GM19463 (cell line): ENCODE measurements around the gene B3GAT1.
"Not testable (repeated sequence)": the region's sequence is repeated elsewhere in the genome, so short reads cannot be mapped to it uniquely, and the experiment has no call there.

Experiments used
- ATAC-seq: cut with Tn5 transposase; IDR thresholded peaks from one replicate; pipeline ENCODE4 v1.9.1; 2021; ENCODE audit warnings: mild to moderate bottlenecking, moderate library complexity; ENCODE audit not compliant: unreplicated experiment

The B3GAT1 gene, protein sequence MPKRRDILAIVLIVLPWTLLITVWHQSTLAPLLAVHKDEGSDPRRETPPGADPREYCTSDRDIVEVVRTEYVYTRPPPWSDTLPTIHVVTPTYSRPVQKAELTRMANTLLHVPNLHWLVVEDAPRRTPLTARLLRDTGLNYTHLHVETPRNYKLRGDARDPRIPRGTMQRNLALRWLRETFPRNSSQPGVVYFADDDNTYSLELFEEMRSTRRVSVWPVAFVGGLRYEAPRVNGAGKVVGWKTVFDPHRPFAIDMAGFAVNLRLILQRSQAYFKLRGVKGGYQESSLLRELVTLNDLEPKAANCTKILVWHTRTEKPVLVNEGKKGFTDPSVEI

DNA sequence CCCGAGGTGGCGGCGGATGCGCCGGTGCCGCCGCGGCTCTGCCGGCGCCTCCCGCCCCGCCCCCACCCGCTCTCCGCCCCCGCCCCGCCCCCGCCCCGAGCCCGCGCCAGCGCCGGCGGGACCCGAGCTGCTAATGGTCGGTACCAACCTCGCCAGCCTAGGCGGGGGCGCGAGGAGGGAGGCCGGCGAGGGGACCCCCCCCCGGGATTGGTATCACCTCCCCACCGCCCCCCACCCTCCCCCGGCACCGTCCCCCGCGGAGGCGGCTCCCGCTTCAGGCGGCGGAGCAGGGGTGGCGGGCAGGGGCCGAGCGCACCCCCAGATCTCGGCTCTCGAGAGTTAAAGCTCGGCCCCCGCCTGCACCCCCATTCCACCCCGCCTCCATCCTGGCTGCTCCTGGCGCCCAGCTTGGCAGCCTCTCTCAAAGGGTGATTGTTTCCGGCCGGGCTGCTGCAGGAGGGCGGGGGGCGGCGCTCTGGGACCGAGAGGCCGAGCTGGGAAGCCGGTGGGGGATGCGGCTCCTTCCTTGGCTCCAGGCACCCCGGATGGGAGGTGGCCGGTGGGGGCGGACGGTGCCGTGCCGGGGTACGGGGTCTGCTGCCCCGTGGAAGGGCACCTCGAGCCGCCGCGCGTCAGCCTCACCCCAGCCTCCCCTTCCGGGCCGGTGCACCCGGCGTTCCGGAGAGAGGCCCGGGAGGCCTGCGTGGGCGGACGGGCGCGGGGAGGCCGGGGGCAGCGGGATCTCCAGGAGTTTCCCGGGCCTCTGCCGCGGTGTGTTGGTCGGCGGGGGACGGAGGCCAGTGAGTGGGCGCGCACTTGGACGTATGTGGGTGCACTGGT lies at the start of gene B3GAT1:
B3GAT1 (minus strand) TSS at position 40 of the 840 bp plus-strand sequence. CDS start 24,583 bp downstream, outside the sequence.
- ATAC-seq, result no peak

DNA sequence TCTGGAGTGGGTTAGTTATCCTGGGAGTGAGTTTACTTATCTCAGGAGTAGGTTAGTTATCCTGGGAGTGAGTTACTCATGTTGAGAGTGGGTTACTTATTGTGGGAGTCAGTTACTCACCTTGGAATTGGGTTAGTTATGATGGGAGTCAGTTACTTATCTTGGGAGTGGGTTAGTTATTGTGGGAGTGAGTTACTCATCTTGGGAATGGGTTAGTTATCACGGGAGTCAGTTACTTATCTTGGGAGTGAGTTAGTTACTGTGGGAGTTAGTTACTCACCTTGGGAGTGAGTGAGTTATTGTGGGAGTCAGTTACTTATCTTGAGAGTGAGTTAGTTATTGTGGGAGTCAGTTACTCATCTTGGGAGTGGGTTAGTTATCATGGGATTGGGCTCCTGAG lies 49.6 kb upstream of the B3GAT1 start:
- ATAC-seq, result no peak

DNA sequence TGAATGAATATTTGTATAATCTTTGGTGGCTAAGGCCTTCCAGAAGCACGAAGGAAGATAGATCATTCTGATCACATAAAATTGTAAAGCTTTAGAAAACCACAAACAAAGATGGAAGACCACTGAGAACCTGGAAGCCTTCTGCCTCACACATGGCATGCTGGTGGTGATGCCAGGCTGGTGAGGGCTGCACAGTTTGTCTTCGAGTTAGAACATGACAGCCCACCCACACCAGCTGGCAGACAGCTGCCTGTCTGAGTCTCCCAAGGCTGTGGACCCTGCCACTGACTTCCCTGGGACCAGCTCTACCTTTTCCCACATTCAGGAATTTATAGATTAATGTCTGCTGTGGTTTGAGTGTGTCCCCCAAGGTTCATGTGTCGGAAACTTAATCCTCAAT lies 48.8 kb upstream of the B3GAT1 start:
- no peak for ATAC-seq

DNA sequence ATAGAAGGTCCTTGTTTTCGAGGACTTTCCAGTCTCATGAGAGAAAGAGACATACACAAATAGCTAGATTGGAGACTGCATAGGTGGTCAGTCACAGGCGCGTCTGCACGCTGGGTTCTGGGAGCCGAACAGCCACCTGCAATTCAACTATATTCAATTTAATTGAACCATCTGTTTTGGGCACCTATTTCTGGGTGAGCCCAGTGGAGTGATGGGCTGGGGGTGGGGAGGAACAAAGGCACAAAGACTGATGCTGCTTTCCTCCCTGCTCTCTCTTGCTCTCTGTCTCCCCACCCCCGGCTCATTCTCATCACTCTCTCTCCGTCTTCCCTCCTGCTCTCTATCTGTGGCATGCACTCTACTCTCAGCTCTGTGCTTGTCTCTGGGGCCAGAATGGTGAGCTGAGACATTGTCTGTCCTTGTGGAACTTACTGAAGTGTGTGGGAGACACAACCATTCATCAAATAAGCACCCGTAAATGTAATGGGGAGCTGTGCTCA lies 48.1 kb upstream of the B3GAT1 start:
- ATAC-seq, result no peak

DNA sequence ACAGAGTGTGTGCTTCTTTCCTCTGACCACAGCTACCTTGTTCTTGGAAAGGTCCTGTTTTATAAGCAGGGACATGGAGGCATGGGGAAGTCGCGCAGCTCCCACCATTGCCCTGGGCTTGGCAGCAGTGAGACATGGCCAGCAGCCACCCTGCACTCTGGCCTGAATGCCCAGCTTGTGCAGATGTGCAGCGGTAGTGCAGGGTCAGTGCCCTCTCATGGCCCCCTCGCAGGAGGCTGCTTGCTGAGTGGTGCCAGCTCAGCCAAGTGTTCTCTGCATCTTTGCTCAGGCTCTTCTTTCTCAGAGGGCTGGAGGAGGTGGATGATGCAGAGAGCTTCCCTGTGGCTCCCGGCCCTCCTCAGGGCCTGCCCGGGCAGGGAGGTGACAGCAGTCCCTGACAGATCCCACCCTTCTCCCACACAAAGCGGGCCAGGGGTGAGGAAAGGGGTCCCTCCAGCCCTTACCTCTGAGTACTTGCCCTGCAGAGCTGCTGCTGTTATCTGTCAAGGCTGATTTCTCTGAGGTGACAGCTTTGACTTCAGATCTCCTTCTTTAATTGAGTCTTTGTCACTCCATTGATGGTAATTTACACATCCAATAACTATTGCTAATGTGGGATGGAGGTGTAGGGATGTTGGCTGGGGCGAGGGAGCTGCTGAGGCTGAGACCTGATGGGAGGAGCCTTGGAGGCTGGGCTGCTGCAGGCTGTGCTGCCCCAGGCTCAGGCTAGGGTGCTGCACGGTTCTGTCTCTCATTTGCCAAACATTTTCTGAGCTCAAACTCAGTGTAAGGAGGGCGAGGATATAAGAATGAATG lies 47.4 kb upstream of the B3GAT1 start:
- no peak for ATAC-seq

DNA sequence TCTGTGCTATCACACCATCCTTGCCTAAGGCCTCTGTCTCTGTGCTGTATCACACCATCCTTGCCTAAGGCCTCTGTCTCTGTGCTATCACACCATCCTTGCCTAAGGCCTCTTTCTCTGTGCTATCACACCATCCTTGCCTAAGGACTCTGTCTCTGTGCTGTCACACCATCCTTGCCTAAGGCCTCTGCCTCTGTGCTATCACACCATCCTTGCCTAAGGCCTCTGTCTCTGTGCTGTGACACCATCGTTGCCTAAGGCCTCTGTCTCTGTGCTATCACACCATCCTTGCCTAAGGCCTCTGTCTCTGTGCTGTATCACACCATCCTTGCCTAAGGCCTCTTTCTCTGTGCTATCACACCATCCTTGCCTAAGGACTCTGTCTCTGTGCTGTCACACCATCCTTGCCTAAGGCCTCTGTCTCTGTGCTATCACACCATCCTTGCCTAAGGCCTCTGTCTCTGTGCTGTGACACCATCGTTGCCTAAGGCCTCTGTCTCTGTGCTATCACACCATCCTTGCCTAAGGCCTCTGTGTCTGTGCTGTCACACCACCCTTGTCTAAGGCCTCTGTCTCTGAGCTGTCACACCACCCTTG lies 45.5 kb upstream of the B3GAT1 start:
- ATAC-seq, result not testable (repeated sequence)

DNA sequence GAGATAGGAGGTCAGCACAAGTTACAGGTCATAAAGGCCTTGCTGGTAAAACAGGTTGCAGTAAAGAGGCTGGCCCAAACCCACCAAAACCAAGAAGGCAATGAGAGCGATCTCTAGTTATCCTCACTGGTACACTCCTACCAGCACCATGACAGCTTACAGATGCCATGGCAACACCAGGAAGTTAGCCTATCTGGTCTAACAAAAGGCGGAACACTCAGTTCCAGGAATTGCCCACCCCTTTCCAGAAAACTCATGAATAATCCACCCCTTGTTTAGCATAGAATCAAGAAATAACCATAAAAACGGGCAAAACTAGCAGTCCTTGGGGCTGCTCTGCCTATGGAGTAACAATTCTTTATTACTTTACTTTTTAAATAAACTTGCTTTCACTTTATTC lies 43.5 kb upstream of the B3GAT1 start:
- ATAC-seq, result no peak

DNA sequence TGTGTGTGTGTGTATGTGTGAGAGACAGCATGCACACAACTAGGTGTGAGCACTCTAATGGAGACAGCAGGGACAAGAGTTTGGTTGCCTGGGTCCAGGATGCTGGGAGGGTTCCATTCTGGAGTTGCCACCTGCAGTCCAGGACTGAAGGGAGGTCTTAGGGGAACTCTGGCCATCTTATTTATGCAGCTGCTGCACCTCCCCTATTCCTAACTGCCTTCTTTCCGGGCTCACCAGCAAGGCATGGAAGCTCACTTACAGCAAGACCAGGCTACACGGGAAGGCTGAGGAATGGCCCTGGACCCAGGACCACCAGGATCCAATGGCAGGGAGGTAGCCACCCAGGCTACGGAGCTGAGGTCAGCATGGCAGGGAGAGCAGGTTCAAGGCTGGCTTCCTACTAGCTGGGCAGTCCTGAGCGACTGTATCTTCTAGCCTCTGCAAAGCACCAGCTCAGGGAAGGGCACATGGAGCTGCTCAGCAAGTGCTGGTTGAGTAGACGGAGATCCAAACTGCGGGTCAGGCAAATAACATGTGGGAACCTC lies 42.2 kb upstream of the B3GAT1 start:
- ATAC-seq, result no peak

DNA sequence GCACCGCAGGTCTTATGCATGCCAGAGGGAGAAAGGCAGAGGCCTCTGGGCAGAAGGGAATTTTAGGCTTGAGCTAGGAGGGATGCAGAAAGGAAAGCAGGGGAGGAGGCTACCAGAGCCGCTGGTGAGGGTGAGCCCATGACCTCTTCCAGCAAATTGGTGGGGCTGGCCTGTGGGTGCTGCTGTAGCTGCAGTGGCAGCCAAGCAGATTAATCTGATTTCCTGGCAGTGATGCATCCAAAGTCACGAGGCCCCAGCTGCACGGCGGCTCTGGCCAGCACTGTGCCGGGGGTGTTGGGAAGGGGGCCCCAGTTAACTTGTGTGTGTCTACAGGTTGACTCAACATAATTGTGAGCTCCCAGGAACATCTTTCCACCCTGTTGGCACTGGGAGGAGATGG lies 41.4 kb upstream of the B3GAT1 start:
- no peak for ATAC-seq

DNA sequence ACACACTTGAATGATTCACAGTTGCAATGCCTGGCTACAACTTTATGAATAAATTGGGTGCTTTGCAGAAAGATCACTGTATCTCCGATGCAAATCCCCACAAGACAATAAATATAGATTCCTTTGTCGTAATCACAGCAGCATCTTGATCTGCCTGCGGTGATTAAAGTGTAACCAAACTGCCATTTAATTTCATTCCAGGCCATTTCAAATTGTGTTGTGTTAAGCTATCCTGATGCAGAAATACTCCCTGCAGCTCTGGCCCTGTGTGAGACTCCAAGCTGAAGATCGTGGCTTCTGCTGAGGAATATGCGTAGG lies 40.8 kb upstream of the B3GAT1 start:
- ATAC-seq, result no peak

DNA sequence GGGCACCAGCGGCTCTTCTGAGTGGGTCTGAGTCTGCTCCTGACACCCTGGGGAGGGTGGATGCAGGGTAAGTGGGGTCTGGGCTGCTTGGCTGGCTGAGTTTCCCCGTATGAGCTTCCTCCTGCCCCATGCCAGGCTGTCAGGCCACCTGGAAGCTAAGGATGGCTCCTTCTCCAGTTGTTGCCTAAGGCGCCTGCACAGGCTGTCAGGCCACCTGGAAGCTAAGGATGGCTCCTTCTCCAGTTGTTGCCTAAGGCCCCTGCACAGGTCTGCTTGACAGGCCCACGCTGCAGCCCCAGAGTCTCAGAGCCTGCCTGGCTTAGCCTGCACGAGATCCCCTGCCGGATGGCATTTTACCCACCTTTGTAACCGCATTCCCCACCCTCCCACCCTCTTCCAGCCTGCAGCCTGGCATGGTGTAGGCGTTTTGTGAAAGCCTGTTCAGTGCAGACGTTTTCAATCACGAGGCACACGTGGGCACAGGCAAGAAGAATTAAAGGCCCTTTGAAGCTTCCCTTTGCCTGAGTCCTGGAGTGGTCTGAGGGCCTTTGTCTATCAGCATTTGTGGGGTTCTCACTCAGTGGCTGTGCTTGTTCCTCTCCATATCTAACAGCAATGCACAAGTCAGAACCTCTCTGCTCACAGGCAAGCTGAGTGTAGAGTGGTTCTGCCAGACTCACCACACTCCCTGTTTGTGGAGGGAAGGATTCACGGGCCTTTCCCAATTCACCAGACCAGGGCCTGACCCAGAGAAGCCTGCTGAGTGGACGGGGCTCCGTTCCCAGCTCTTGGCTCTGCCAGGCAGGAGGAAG lies 40.2 kb upstream of the B3GAT1 start:
- no peak for ATAC-seq

DNA sequence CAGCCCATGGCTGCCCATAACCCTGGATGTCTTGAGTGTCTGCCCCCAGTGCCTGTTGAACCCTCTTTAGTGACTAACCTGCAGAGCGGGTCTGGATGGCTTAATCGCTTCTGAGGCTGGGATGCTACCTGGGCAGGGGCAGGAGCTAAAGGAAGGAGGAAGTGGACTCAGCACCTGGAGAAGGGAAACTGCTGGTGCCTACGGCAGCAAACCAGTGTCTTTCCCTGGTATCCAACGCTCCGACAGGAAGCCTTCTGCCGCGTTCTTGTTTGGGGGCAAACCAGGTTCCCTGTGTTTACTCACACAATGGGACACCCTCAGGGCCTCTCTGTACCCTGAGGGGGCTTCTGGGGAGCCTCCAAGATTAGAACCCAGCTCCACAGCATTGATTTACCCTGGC lies 38.1 kb upstream of the B3GAT1 start:
- ATAC-seq, result no peak

DNA sequence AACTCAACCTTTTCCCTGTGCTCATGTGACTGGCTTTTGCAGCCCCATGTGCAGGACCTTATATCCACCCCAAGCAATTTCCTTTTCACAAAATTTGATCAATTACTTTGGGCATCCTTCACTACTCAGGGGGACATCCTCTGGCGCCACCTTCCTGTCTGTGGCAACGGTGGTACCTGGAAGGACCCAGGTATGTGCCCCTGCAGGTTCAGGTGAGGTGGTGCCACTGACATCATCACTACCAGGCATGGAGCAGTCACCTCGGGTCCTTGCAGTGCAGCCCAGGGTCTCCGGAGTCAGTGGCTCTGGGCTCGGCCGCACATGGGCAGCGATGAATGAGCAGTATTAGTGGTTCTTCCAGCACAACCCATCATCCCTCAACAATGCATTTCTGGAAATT lies 37.7 kb upstream of the B3GAT1 start:
- ATAC-seq, result no peak

DNA sequence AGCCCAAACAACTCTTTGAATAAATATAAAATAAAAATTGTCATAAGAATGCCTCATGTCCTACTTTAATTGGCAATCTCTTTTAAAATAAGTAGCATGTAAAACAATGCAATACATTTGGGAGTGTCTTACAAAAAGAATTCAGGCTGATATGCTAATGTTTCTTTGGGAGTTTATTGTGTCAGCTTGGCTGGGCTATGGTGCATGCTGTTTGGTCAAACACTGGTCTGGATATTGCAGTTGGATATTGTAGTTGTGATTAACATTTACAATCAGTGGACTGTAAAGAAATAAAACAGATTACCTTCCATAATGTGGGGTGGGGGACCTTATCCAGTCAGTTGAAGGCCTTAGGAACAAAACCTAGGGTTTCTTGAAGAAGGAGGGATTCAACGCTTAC lies 37.0 kb upstream of the B3GAT1 start:
- no peak for ATAC-seq

DNA sequence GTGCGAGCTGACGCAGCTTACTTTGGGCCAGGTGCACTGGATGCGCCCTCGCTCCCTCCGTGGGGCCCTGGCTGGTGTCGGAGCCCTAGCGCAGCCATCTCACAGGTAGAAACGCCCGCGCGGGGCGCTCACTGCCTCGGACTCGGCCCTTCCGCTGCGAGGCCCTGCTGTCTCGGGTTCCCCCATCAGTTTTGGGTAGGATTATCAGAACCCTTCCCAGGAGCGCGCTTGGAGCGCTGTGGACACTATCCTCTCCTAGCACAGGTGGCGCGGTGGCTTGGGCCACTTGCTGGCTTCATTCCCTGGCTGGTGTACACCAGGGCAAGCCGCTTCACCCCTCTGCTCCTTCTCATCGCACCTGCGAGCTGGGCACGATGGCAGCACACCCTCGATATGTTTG lies 35.7 kb upstream of the B3GAT1 start:
- no peak for ATAC-seq

DNA sequence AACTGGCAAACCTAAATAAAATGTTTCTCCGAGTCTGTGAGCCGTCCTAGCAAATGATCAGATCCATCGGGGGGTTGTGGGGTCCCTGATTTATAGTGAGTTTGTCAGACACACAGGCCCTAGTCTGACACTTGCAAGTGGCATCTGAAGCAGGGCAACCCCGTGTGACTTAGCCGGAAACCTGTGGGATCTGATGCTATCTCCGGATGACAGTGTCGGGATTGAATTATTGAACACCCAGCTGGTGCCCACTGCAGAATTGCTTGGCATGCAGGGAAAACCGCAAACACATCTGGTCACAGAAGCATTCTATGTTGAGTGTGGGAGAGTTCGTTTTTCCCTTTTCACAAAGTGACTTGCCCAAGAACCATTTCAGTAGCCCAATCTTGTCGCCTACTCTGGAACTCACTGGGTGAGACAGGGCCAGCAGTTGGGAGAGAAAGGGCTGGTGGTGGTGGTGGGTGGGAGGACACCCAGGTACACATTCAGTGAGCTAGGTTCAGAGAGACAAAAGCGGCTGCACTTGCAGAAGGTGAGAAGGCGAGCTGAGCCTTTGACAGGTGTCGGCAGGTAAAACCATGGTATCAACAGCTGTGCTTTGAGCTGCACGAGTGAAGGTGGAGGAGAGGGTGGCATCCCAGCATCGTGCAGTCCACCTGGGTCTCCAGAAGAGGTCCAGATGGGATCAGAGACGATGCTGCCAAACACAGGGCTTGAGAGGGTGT lies 33.7 kb upstream of the B3GAT1 start:
- no peak for ATAC-seq

DNA sequence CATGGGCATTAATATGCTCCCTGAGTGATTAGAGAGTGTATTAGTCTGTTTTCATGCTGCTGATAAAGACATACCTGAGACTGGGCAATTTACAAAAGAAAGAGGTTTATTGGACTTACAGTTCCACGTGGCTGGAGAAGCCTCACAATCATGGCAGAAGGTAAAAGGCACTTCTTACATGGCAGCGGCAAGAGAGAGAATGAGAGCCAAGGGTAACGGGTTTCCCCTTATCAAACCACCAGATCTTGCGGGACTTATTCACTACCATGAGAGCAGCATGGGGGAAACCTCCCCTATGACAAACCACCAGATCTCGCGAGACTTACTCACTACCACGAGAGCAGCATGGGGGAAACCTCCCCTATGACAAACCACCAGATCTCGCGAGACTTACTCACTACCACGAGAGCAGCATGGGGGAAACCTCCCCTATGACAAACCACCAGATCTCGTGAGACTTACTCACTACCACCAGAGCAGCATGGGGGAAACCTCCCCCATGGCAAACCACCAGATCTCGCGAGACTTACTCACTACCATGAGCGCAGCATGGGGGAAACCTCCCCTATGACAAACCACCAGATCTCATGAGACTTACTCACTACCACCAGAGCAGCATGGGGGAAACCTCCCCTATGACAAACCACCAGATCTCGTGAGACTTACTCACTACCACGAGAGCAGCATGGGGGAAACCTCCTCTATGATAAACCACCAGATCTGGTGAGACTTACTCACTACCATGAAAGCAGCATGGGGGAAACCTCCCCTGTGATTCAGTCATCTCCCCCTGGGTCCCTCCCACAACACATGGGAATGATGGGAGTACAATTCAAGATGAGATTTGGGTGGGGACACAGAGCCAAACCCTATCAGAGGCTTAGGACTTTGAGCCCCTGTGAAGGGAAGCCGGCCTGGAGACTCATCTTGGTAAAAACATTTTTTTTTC lies 32.4 kb upstream of the B3GAT1 start:
- ATAC-seq, result not testable (repeated sequence)

DNA sequence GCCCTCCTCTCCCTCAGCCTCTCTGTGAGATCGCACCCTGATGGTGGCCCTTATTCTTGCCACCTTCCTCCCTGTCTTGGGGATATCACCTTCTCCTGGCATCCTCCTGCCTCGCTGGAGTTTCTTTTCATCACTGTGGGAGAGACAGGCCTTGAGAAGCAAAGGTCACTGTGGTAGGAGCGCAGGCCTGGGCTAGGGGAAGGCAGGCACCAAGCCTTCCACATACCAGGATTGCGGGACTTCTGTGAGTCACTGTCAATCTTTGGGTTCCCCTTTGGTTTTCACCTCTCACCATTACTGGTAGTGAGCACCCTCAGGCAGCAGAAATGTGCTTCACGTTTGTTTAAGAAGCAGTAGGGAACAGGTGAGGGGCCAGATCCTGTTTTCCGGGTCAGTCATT lies 31.2 kb upstream of the B3GAT1 start:
- no peak for ATAC-seq
